GM19035 (cell line): ENCODE results near the gene KDR.

ENCODE experiments used
- ATAC-seq: cut with Tn5 transposase; IDR thresholded peaks from one replicate; pipeline ENCODE4 v1.9.1; 2021; ENCODE audit not compliant: unreplicated experiment

Gene KDR

DNA sequence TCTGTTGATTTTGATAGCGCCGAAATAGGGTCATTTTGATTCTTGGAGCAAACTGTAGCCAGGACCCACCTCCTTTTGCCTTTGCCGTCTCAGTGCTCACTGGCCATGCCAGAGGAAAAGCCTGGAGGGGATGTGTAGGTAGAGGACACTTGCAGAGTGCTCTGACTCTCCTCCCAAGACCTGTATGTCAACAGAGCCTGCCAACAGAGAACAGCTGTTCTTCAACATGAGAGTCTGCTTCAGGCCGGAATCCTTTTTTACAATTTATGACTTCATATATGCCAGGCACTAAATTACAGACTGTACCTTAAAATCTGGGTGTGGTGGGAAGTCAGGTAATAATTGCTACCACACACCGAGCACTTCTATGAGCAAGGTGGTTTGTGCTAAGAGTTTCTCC, 94.2 kb downstream of the KDR start:
- ATAC-seq: no peak

- ATAC-seq: no peak
Measured at GRCh38 chr4:55030589-55030988, 94.8 kb downstream of the KDR start.

DNA sequence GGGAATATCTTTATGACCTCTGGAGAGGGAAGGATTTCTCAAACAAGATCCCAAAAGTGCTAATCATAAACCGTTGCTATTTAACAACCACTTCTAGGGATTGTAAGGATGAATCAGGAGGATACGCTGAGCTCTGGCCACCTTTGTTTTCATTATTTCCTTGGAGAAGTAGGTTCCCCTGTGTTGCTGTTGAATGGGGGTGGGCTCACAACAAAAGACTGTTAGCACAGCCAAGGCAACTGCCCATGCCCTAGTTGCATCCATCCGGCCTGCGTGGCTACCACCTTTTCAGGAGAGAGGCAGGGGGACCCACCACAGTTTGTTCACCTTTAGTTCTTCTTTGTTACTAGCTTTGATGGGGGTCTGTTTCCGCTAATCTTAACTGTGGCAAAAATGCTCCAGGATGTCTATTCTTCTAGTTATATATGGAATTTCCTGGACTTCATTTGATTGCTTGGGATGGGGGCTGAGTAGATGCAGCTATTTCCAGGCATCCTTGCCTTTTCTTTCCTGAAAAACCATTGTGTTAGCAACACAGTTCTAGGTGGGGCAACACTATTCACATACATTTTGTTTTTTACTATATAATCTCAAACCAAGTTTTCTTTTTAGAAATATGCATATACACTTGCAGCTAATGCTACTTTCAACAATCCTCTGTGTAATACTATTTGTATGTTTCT, 95.4 kb downstream of the KDR start:
- ATAC-seq: no peak

- ATAC-seq: no peak
Measured at GRCh38 chr4:55029321-55029720, 96.1 kb downstream of the KDR start.
